HepG2 (cell line): ENCODE measurements around the gene C16orf86. TPM values are rescaled to one million over a fixed set of nuclear protein-coding genes. Genes with fewer than 3 reads are reported as not detected.

Source experiments
- ARID2 ChIP-seq: sonication (generic); formaldehyde crosslinking; IDR thresholded peaks from 2 replicates; pipeline ENCODE4 v1.8.1; 2022; ENCODE audit warnings: mild to moderate bottlenecking, missing genetic modification reagents, borderline replicate concordance
- CENPT ChIP-seq: sonication (generic); formaldehyde crosslinking; IDR thresholded peaks from 2 replicates; pipeline ENCODE4 v1.8.0; 2022; ENCODE audit warnings: low read depth, mild to moderate bottlenecking, moderate library complexity, missing genetic modification reagents
- FLYWCH1 ChIP-seq: sonication (generic); formaldehyde crosslinking; IDR thresholded peaks from 2 replicates; pipeline ENCODE4 v1.8.1; 2023; ENCODE audit warnings: mild to moderate bottlenecking, missing genetic modification reagents
- GLI4 ChIP-seq: sonication (generic); formaldehyde crosslinking; IDR thresholded peaks from 2 replicates; pipeline ENCODE4 v1.5.1; 2020; ENCODE audit warnings: missing genetic modification reagents, mild to moderate bottlenecking, moderate library complexity, borderline replicate concordance
- GPN1 ChIP-seq: sonication (generic); formaldehyde crosslinking; IDR thresholded peaks from 2 replicates; pipeline ENCODE4 v1.5.1; 2020; ENCODE audit warnings: missing genetic modification reagents, borderline replicate concordance
- HDAC1 ChIP-seq: sonication (generic); formaldehyde crosslinking; IDR thresholded peaks from 2 replicates; pipeline ENCODE4 v1.5.1; 2020; ENCODE audit warnings: mild to moderate bottlenecking, missing genetic modification reagents
- HNRNPH1 ChIP-seq: fragments of 200-400 bp; formaldehyde crosslinking; optimal IDR thresholded peaks from 2 replicates; pipeline ENCODE3; 2017; ENCODE audit warnings: mild to moderate bottlenecking, low read depth, low read length
- KAT2B ChIP-seq: fragments of 150-350 bp; IDR thresholded peaks from 2 replicates; pipeline ENCODE4 v1.6.1; 2014; ENCODE audit warnings: low read depth, low read length, borderline replicate concordance
- KLF16 ChIP-seq, 2 experiments: sonication (generic) in 1 of 2; formaldehyde crosslinking in 1 of 2; IDR thresholded peaks; 2 replicates each; pipeline versions ENCODE4 v1.6.1 to v1.8.0; 2016 to 2023; ENCODE audit warnings: missing genetic modification reagents in 2 of 2, missing compliant biosample characterization in 1 of 2
- MATR3 ChIP-seq: sonication (generic); formaldehyde crosslinking; IDR thresholded peaks from 2 replicates; pipeline ENCODE4 v1.4.0; 2020; ENCODE audit warnings: missing genetic modification reagents
- NFAT5 ChIP-seq: sonication (generic); formaldehyde crosslinking; IDR thresholded peaks from 2 replicates; pipeline ENCODE4 v1.4.0; 2020; ENCODE audit warnings: missing genetic modification reagents
- PAXIP1 ChIP-seq: sonication (generic); formaldehyde crosslinking; conservative IDR thresholded peaks from 2 replicates; pipeline ENCODE4 v1.4.0; 2020; ENCODE audit warnings: mild to moderate bottlenecking, missing genetic modification reagents, moderate library complexity
- PRPF4 ChIP-seq: fragments of 200-400 bp; formaldehyde crosslinking; IDR thresholded peaks from 2 replicates; pipeline ENCODE4 v1.6.1; 2016; ENCODE audit warnings: low read length, low read depth; ENCODE audit not compliant: poor library complexity, severe bottlenecking
- RELA ChIP-seq: sonication (generic); formaldehyde crosslinking; IDR thresholded peaks from 2 replicates; pipeline ENCODE4 v1.4.0; 2020; ENCODE audit warnings: missing genetic modification reagents
- REXO4 ChIP-seq: sonication (generic); formaldehyde crosslinking; IDR thresholded peaks from 2 replicates; pipeline ENCODE4 v1.8.0; 2022; ENCODE audit warnings: missing genetic modification reagents, mild to moderate bottlenecking, borderline replicate concordance
- RXRA ChIP-seq: sonication (generic); formaldehyde crosslinking; IDR thresholded peaks from 2 replicates; pipeline ENCODE4 v1.5.1; 2020; ENCODE audit warnings: missing genetic modification reagents
- TSC22D2 ChIP-seq: sonication (generic); formaldehyde crosslinking; IDR thresholded peaks from 2 replicates; pipeline ENCODE4 v1.5.1; 2020; ENCODE audit warnings: missing genetic modification reagents, mild to moderate bottlenecking, borderline replicate concordance
- ZNF138 ChIP-seq: sonication (generic); formaldehyde crosslinking; IDR thresholded peaks from 2 replicates; pipeline ENCODE4 v1.5.0; 2020; ENCODE audit warnings: mild to moderate bottlenecking, low read depth, missing genetic modification reagents
- polyA plus RNA-seq, 8 experiments: library from polyadenylated mRNA; depleted of rRNA in 3 of 8; stranded (reverse) in 7 of 8; unstranded in 1 of 8; fragments of >200 nt; fragmentation: Illumina TruSeq in 4 of 8; extraction: Trizol in 4 of 8; gene quantifications; 2 replicates each; pipeline versions ENCODE4 v1.2.1 to v1.2.3, GENCODE V29; 2011 to 2016; ENCODE audit warnings: low read depth in 4 of 8, missing spikeins in 1 of 8, mixed read lengths in 1 of 8; ENCODE audit not compliant: insufficient read depth in 1 of 8
- total RNA-seq, 5 experiments: library from RNA; depleted of rRNA; stranded (reverse); fragments of >200 nt; fragmentation: Illumina TruSeq; extraction: Trizol; gene quantifications; 2 replicates each; pipeline ENCODE4 v1.2.3, GENCODE V29; 2016; ENCODE audit warnings: low read depth in 1 of 5
- TF ChIP-seq, protein P1 (sequence below): sonication (generic); formaldehyde crosslinking; conservative IDR thresholded peaks from 2 replicates; pipeline ENCODE4 v1.4.0; 2020; ENCODE audit warnings: missing genetic modification reagents
- TF ChIP-seq, protein P2 (sequence below): sonication (generic); formaldehyde crosslinking; IDR thresholded peaks from 2 replicates; pipeline ENCODE4 v1.8.1; 2023; ENCODE audit warnings: missing genetic modification reagents, mild to moderate bottlenecking, borderline replicate concordance

Gene C16orf86
- total and polyA plus RNA-seq, 2 of the 13 experiments (the other 11 are each of a cell fraction or from before 2014, with no cell fraction given) = 1.5 to 3.1 TPM

DNA sequence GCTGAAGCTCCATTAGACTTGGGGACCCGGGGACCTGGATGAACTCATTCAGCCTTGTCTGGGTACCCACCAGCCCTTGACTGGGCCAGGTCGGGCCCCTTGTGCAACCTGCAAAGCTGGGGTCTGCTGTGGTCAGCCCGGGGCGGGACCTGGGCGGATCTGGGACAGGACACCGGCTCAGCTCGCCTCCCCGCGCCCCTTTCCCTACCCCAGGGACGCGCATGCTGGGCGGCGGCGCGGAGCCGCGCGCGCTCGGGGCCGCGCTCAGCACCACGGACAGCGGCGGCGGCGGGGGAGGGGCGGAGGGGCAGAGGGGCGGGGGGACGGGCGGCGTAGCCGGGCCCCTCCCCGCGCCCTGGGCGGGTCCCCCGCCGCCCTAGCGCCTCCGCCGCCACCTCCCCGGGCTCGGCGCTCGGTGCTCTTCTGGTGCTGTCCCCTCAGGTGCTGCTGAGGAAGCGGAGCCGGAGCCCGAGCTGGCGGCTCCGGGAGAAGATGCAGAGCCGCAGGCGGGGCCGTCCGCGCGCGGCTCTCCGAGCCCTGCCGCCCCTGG, 14.0 kb upstream of the C16orf86 start (continued):
- TF ChIP-seq CENPT (CRISPR knock-in tag) (peak; percentile 87; the same call in 1 of the 2 replicates), ARID2 (CRISPR knock-in tag) (no peak), TSC22D2 (CRISPR knock-in tag) (peak; percentile 95), GLI4 (CRISPR knock-in tag) (no peak), ZNF138 (CRISPR knock-in tag) (no peak), RELA (no peak), MATR3 (no peak), HDAC1 (CRISPR knock-in tag) (peak; percentile 28; the same call in 1 of the 2 replicates), PAXIP1 (CRISPR knock-in tag) (no peak), KLF16 (CRISPR knock-in tag; IDR thresholded peaks at IDR 0.05) (no peak), KAT2B (no peak), NFAT5 (CRISPR knock-in tag) (no peak), HNRNPH1 (no peak), REXO4 (CRISPR knock-in tag) (no peak), PRPF4 (no peak), GPN1 (no peak), RXRA (CRISPR knock-in tag) (no peak), FLYWCH1 (CRISPR knock-in tag) (no peak)
- TF ChIP-seq, protein P1, sequence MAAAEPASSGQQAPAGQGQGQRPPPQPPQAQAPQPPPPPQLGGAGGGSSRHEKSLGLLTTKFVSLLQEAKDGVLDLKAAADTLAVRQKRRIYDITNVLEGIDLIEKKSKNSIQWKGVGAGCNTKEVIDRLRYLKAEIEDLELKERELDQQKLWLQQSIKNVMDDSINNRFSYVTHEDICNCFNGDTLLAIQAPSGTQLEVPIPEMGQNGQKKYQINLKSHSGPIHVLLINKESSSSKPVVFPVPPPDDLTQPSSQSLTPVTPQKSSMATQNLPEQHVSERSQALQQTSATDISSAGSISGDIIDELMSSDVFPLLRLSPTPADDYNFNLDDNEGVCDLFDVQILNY (CRISPR knock-in tag) = no peak
- TF ChIP-seq, protein P2, sequence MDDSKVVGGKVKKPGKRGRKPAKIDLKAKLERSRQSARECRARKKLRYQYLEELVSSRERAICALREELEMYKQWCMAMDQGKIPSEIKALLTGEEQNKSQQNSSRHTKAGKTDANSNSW (CRISPR knock-in tag) = no peak
